ENCODE data around the gene PPM1J.

The PPM1J gene

DNA sequence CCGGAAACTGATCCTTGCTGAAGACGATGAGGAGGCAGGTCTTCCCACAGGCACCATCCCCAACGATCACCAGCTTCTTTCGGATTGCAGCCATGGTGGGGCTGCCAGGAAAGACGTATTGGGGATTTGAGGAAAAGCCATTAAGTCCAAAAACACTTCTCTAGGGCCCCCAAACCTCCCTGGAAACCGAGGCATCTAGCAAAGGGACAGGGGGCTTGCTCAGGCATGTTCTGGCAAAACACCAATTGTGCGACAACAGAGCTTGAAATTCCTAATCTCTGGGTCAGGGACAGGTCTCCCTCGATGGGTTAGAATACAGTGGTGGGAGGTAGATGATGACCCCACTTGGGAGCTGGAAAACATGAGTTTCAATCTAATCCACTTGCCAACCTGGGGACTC lies 11.4 kb downstream of the PPM1J start:
- DNase-seq: no peak

DNA sequence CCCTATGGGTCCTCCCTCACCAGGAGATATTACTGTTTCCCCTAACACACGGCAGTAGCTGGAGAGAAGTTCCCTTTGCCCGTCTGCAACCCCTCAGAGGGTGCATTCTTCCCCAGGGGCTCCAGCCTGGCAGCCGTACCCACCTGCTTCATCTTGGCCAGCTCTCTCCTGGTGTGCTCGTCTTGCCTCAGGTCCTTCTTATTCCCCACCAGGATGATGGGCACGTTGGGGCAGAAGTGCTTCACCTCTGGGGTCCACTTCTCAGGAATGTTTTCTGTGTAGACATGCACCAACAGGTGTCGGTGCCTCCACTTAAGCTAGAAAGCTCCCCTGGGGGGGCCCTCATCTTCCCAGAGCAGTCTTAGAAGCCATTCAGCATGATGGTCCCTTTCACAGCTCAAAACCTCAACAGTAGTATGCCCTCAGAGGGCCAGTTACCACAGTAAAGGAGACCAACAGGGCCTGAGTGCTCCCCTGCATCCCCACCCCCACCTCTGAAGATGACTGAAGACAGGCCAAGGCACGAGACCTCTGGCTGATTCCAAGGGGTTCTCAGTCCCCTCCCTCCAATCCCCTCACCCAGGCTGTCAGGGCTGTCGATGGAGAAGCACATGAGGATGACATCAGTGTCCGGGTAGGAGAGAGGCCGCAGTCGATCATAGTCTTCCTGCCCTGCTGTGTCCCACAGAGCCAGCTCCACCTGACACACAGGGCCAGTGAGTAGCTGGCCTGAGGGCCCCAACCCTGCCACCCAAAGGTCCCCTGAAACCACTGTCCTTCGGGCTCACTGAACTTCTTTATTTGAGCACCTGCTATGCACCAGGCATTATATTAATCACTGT lies 12.5 kb downstream of the PPM1J start:
- DNase-seq: no peak

DNA sequence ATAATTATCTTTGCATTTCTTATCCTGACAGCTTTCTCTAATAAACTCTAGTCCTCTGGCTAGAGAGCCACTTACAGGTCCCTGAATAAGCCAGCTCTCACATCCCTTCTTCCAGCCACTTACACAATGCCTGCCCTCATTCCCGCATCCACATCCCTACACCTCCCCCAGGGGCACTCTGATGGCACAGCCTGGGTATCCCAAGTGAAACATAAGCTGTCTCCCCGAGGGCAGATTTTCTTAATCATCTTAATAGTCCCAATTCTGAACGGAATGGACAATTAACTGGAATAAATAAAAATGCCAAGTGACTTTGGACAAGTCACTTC lies 13.1 kb downstream of the PPM1J start:
- DNase-seq: no peak

DNA sequence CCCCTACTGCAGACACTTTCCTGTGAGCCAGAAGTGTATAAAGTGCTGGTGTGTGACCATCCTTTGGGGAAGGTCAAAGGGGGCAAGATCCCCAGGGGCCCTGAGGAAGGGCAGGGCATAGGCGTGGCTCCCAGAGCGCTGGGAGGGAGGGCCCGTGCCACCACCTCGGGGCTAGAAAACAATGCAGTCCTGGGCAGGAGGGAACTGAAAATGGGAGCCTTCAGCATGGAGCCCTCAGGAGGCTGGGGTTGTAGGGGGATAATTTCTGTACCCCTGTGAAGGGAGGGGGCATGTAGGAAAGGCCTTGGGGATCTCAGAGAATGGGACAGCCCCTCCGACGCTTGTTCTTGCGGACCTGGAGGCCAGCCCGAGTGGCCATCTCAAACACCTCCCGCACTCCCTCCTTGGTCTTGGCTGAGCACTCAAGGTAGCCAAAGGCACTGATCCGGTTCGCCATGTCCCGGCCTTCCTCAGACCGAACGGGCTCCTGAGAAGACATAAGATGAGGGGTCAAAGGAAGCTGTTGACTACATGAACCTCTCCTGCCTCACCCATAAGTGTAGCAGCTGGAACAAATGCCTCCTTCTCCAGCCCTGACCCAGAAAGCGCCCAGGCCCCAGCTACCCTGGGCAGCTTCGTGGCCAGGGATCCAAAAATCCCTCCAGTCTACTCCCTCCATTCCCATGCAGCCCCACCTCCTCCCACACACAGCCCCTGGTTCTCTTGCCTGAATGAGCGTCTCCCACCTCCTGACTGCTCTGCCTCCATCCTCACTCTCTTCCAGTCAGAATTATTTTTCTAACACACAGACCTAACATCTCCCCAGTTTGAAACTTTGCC lies 13.7 kb downstream of the PPM1J start:
- DNase-seq: no peak

DNA sequence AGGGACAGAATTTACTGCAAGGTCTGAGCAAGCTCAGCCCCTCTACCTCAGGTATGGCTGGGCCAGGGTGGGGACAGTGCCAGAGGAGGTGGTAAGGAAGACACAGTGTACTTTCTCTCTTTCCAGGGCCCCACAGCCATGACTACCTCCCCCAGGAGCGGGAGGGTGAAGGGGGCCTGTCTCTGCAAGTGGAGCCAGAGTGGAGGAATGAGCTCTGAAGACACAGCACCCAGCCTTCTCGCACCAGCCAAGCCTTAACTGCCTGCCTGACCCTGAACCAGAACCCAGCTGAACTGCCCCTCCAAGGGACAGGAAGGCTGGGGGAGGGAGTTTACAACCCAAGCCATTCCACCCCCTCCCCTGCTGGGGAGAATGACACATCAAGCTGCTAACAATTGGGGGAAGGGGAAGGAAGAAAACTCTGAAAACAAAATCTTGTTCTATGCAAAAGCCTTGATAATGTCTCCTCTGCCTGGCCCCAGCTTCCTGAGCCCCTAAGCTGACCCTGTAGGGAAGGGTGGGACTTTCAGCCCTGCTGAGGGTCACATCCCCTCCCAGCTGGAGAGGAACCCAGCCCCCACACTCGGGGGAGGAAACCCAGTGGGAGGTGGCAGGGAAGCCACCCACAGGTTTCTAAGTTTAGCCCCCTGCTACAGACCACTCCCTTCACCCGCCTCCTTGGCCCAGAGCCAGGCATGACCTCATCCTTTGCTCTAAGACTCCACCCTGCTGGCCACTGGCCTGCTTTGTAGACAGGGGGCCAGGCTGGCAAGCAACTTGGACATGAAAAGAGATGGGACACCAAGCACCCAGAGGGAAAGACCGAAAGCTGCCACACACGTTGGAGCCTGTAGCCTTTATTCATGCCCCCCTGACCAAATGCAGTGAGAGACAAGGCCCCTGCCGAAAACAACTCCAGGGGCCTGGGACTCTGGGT lies 14.6 kb downstream of the PPM1J start:
- DNase-seq: peak; percentile 95

DNA sequence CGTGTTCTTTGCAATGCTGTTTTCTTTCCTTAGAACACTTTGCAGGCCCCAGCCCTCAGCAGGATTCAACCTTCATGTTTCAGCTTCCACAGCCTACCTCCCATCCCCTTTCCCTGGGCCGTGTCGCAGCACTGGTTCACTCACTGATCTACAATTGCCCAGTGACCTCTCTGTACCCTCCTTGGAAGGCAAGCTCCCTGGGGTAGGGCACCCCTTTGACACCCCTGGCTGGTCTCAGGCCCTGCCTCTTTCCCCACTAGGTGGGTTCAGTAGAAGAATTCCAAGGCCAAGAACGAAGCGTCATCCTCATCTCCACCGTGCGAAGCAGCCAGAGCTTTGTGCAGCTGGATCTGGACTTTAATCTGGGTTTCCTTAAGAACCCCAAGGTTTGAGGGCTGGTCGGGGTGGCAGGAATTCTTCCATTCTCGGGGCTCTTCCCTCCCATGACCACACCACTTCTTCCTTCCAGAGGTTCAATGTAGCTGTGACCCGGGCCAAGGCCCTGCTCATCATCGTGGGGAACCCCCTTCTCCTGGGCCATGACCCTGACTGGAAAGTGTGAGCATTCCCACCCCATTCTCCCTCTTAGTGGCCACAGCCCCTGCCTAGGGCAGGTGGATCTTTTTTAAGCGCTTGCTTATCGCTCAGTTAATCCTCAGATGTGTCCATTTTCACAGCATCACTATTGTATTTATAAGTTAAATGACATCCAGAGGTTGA lies 15.5 kb downstream of the PPM1J start:
- DNase-seq: no peak

DNA sequence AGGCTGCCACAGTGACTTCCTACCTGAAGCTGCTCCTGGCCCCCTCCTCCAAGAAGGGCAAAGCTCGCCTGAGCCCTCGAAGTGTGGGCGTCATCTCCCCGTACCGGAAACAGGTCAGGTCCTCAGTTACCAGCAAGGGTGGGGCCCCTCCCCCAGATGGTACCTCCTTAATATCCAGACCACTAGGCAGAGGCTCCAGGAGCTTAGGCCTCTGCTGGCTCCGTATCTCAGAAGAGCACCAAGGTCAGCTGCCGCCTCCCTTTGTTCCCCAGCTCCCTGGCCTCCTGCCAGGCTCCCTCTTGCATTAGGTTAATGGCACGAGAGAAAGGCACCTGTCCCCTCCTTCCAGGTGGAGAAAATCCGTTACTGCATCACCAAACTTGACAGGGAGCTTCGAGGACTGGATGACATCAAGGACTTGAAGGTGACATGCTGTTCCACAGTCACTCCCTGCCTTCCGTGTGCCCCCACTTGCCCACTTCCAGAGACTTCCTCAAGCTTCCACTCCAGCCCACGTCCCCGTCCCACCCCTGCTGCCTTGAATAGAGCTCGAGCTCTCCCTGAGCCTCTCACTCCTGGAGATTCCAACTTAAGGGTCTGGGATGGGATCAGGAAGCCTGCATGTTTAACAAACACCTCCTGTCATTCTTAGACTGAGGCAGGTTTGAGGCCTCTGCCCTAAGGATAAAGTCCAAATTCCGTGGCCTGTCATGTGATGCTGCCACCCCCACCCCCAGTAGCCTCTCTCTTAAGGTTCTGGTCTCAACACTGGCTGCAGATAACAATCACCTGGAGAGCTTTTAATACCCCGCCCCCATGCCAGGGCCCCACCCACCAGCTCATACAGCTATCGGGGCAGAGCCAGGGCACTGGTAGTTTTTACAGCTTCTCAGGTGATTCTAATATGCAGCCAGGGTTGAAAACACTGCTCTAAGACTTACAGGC lies 16.5 kb downstream of the PPM1J start:
- DNase-seq: peak; percentile 34

DNA sequence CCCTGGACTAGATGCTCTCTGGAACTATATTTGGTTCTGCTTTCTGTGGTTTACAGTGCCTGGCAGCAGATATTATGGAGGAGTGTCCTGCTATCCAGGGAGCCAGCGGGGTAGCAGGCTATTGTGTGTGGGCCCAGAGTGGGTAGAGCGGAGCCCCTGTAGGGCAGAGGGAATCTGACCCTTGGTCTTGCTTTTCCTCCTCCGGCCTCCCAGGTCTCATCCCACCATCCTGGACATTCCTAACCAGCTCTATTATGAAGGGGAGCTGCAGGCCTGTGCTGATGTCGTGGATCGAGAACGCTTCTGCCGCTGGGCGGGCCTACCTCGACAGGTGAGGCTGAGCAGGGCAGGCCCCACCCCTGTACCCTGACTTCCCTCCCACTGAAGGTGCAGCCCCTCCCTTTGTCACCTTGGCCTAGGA lies 17.3 kb downstream of the PPM1J start:
- no peak for DNase-seq

DNA sequence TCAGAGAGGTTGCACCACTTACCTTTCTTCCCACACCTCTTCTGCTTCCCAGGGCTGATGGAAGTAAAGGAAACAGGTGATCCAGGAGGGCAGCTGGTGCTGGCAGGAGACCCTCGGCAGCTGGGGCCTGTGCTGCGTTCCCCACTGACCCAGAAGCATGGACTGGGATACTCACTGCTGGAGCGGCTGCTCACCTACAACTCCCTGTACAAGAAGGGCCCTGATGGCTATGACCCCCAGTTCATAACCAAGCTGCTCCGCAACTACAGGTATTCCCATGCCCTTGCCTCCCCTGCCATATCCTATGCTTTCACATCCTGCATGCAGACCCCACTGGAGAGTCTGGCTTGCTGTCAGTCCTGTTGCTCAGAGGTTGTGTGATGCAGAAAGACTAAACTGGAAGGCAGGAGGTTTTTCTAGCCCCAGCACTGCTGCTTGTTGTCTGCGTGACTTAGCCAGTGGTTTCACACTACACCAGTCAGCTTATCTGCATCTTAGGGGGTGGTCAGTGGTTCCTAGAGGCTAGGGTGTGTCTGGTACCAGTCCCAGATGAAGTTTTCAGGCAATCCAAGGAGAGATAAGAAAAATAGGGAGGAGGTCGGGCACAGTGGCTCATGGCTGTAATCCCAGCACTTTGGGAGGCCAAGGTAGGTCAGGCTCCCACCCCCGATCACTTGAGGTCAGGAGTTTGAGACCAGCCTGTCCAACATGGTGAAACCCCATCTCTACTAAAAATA lies 18.4 kb downstream of the PPM1J start:
- no peak for DNase-seq

DNA sequence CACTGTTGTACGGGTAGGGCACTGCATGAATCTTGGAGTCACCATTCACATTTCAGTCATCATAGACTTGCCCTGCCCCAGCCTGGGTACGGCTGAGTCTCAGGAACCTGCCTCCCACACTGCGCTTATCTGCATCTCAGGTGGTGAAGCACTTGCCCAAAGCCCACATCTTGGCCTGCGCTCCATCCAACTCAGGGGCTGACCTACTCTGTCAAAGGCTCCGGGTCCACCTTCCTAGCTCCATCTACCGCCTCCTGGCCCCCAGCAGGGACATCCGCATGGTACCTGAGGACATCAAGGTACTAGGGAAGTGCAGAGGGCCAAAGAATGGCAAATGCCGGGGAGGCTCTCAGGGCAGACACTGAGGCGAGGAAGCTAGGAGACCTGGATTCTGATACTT lies 19.9 kb downstream of the PPM1J start:
- DNase-seq: no peak

DNA sequence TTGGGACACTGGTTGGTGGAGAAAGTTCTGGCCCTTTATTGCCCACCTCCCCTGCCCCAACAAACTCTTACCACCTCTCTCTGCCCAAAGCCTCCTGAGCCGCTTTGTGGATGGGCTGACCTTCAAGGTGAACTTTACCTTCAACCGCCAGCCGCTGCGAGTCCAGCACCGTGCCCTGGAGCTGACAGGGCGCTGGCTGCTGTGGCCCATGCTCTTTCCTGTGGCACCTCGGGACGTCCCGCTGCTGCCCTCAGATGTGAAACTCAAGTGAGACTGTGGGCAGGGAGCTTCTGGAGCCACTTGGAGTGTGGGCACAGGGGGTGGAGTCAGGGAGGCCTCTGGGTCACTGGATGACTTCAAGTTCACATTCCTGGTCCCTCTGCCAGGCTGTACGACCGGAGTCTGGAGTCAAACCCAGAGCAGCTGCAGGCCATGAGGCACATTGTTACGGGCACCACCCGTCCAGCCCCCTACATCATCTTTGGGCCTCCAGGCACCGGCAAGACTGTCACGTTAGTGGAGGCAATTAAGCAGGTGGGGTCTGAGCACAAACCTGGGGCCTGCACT lies 20.7 kb downstream of the PPM1J start:
- no peak for DNase-seq

DNA sequence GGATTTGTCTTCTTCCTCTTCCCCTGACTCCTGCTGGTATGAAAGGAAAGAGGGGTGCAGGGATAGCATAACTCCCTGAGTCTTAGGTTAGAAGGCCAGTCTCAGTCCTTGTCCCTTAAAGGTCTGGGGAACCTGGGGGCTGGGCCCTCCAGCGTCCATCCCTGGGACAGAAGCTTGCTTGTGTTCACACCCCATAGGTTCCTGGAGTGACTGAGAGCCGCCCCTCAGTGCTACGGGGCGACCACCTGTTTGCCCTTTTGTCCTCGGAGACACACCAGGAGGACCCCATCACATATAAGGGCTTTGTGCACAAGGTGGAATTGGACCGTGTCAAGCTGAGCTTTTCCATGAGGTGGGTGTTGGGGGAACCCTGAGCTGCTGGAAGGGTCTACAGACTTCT lies 21.3 kb downstream of the PPM1J start:
- DNase-seq: no peak

DNA sequence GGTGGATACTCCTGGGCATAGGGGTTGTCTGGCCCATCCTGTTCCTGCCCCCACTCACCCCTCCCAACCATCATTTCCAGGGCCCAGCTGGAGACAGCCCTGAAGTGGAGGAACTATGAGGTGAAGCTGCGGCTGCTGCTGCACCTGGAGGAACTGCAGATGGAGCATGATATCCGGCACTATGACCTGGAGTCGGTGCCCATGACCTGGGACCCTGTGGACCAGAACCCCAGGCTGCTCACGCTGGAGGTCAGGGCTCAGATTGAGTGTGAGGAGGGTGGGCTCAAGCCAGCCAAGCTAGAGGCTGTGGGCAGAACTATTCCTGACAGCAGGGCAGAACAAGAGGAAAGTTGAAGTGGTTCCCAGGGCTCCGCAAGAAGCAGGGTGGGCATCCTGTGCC lies 22.5 kb downstream of the PPM1J start:
- no peak for DNase-seq

DNA sequence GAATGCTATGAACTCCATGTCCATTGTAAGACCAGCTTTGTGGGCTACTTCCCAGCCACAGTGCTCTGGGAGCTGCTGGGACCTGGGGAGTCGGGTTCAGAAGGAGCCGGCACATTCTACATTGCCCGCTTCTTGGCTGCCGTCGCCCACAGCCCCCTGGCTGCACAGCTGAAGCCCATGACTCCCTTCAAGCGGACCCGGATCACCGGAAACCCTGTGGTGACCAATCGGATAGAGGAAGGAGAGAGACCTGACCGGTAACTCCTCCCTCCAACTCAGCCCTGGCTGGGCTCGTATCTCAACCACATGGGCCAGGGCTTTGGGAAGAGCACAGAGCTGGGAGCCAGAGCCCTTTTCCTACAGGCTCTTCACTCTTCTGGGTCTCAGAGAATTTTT lies 25.3 kb downstream of the PPM1J start:
- no peak for DNase-seq

DNA sequence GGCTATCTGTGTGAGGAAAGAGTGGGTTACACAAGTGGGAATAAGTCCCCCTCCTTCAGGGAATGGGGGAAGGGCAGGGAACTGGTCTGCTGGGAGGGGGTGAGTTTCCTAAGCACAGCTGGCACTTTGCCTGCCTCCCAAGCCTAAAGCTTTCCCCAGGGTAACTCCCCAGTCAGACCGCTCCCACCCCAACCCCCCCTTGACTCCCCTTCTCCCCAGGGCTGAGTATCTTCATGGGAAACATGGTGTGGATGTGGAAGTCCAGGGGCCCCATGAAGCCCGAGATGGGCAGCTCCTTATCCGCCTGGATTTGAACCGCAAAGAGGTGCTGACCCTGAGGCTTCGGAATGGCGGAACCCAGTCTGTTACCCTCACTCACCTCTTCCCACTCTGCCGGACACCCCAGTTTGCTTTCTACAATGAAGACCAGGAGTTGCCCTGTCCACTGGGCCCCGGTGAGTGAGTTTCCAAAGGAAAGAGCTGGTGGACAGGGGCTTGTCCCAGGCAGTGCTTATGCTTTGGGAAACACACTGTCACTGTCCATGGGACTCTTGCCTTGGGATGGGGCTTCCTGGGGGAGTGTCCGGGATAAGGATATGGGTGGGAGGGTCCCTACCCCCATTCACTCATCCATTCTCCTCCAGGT lies 25.8 kb downstream of the PPM1J start:
- no peak for DNase-seq

DNA sequence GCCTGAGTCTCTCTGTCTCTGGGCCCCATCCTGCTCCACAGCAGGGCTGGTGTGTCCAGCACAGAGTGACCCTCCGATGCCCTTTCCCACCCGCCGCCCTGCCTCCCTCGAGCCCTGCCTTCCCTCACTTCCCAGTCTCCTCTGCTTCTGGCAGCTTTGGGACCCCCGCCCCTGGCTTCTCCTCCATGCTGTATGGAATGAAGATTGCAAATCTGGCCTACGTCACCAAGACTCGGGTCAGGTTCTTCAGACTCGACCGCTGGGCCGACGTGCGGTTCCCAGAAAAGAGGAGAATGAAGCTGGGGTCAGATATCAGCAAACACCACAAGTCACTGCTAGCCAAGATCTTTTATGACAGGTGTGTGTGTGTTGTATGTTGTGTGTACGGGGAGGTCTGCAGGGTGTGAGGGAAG lies 26.3 kb downstream of the PPM1J start:
- no peak for DNase-seq

DNA sequence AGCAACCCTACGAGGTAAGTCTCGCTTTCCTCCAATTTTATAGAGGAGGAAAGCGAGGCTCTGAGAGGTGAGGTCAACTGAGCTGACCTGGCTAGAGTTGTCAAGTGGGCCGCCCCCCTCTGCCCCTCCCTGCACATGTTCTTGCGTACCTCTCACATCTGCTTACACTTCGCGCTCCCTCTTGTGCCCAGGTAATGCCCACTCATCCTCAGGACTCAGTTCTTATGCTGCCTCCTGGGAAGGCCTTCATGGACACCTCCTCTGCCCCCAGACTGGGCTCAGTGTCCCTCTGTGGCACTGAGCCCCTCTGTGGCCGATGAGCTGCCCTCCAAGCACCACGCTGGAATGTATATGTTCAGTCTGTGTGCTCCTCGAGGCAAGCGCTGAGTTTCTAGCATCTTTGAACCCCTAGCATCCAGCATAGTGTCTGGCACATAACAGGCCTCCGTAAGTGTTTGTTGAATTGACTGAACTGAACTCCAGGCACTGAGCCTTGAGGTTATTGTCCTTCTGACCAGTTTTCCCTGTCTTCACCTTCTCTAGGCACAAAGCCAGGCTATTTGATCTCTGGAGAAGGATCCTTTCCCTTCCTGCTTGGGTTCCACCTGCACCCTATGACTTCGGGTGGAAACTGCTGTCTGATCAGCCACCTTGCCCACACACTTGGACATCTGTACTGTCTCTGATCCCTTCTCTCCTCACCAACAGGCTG lies 27.2 kb downstream of the PPM1J start:
- no peak for DNase-seq

DNA sequence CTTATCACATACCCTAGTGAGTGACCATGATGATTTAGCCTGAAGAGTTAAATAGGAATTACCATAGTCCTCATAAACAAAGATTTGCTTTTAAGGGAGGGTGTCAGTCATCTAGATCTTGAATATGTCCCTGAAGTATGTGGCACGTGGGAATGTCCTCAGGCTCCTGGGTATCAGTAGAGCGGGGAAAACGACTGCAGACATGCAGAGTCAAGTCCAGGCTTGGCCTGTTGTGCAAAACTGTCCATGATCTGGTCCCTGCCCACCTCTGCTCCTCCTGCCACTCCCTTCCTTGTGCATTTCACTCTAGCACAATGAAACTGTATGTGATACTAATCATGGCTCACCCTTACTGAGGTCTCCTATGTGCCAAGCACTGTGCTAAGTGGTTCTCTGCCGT lies 27.8 kb downstream of the PPM1J start:
- DNase-seq: no peak

DNA sequence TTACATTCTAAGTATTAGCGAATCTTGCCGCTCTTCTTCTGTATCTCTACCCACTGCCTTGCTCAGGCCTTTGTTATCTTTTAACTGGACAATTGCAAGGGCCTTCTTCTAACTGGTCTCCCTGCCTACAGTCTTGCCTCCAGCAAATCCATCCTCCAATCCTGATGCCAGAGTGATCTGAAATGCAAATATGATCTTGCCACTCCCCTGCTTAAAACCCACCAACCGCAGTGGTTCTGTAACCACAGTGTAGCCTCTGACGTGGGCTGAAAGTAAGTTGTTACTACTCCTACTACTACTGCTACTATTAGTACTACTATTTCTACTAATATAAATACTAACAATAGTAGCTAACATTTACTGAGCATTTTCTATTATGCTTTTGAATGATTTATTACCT lies 28.3 kb downstream of the PPM1J start:
- DNase-seq: no peak
